Progenitor cell of endocrine pancreas (in vitro differentiated cells): ENCODE results near the gene NSMF. TPM values are rescaled to one million over a fixed set of nuclear protein-coding genes. Genes with fewer than 3 reads are reported as not detected.
A peak's percentile ranks its signal among the peaks of the same experiment; 100 is the strongest.

ENCODE experiments used
- DNase-seq: peaks from one replicate; pipeline ENCODE4 v3.0.0; 2021; ENCODE audit warnings: low spot score; ENCODE audit not compliant: unreplicated experiment
- H3K27ac Mint-ChIP-seq: 2 replicates; pipeline ENCODE4 v1.8.0; 2021; ENCODE audit warnings: mild to moderate bottlenecking, moderate library complexity, mixed read lengths
- H3K27me3 Mint-ChIP-seq: 2 replicates; pipeline ENCODE4 v1.8.0; 2021; ENCODE audit warnings: mixed read lengths
- H3K36me3 Mint-ChIP-seq: 2 replicates; pipeline ENCODE4 v1.8.0; 2022; ENCODE audit warnings: mixed read lengths; ENCODE audit not compliant: insufficient read depth
- H3K4me1 Mint-ChIP-seq: 2 replicates; pipeline ENCODE4 v1.8.0; 2021; ENCODE audit warnings: low read depth, mixed read lengths
- H3K4me3 Mint-ChIP-seq: 2 replicates; pipeline ENCODE4 v1.8.0; 2021; ENCODE audit warnings: low read depth, mild to moderate bottlenecking, moderate library complexity, mixed read lengths
- H3K9me3 Mint-ChIP-seq: 2 replicates; pipeline ENCODE4 v1.8.0; 2021; ENCODE audit warnings: low read depth, mixed read lengths
- total RNA-seq: library from RNA; stranded (reverse); gene quantifications from 2 replicates; pipeline ENCODE4 v1.2.1, GENCODE V29; 2021
- TF ChIP-seq, protein P1 (sequence below): fragments of 200-600 bp; sonication (generic); IDR thresholded peaks from one replicate; pipeline ENCODE4 v1.5.0; 2021; ENCODE audit warnings: antibody characterized with exemption, mild to moderate bottlenecking; ENCODE audit not compliant: unreplicated experiment

NSMF gene
- total RNA-seq, 1 donor from 2014 or later = 57.4 TPM

- no peaks in the 10 kb centered on the region for H3K36me3 Mint-ChIP-seq
- no peak for DNase-seq
- H3K4me1 Mint-ChIP-seq = no peaks in the 10 kb centered on the region
- H3K4me3 Mint-ChIP-seq = no peak overlapping the region
- TF ChIP-seq, protein P1, sequence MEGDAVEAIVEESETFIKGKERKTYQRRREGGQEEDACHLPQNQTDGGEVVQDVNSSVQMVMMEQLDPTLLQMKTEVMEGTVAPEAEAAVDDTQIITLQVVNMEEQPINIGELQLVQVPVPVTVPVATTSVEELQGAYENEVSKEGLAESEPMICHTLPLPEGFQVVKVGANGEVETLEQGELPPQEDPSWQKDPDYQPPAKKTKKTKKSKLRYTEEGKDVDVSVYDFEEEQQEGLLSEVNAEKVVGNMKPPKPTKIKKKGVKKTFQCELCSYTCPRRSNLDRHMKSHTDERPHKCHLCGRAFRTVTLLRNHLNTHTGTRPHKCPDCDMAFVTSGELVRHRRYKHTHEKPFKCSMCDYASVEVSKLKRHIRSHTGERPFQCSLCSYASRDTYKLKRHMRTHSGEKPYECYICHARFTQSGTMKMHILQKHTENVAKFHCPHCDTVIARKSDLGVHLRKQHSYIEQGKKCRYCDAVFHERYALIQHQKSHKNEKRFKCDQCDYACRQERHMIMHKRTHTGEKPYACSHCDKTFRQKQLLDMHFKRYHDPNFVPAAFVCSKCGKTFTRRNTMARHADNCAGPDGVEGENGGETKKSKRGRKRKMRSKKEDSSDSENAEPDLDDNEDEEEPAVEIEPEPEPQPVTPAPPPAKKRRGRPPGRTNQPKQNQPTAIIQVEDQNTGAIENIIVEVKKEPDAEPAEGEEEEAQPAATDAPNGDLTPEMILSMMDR = no peak
- H3K27ac Mint-ChIP-seq = peak overlapping the region; percentile 6
- no peaks in the 10 kb centered on the region for H3K9me3 Mint-ChIP-seq
- H3K27me3 Mint-ChIP-seq = peaks cover 20% of the 10 kb centered on the region
These were observed 6.7 kb upstream of the NSMF start for GRCh38 chr9:137465720-137466388.

DNA sequence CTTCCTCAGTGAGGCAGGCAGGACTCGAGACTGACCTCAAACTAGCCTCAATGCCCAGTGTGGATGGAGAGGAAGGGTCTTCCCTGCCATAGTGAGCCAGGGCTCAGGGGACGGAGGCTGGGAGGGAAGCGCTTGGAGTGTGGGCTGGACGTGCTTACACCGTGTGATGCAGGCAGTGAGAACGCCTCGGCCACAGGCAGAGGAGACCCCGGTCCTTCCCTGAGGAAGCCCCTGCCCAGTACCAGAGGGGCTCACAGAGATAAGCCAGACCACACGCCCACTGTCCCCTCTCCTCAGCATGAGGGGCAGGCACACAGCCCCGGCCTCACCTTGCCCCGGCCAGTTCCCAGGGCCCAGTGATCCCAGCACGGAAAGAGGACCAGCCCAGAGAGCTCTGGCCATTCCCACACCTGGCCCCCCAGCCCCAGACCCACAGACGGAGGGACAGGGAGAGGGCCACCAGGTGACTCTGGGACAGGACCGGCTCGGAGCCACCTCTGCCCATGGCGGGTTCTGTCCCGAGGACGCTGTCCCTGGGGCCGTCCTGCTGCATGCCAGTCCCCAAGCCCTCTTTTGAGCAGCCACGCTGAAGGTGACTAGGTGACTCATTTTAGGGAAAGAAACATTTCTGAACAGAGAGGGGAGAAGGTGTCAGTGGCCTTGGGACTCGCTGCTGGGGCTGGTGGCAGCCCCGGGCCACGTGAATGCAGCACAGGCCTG, 6.0 kb upstream of the NSMF start:
- no peaks in the 10 kb centered on the region for H3K9me3 Mint-ChIP-seq
- H3K27ac Mint-ChIP-seq = no peak overlapping the region
- no peaks in the 10 kb centered on the region for H3K36me3 Mint-ChIP-seq
- no peak for DNase-seq
- no peaks in the 10 kb centered on the region for H3K4me1 Mint-ChIP-seq
- TF ChIP-seq, protein P1 = no peak
- H3K27me3 Mint-ChIP-seq = peaks cover 17% of the 10 kb centered on the region
- no peak overlapping the region for H3K4me3 Mint-ChIP-seq

DNA sequence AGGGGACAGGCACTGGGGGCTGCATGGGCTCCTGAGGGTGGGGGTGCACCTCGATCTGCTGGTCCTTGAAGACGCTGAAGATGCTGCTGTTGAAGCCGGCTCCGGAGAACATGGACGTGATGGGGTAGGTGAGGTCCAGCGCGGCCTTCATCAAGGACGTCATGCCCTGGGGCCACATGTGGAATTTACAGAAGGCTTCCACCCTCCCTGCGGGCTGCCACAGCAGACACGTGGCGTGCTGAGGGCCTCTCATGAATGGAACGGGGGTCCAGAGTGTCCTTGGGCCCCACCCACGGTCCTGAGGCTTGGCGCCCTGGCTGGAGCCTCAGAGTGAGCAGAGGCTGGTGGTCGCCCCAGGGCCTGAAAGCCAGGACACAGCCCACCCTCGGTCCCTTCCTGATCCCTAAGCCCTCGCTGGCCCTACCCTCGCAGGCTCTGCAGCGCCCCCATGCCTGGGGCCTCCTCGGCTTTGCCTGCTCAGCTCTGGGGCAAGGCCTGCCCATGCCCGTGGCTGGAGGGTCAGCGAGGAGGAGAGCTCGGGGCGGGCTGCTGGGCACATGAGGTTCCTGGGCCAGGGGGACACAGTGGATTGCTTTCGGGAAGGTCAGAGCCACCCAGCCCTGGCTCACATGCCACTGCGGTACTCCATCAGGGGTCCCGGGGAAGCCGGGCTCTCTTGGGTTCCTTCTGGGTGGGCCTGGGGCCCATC, 5.3 kb upstream of the NSMF start:
- no peak overlapping the region for H3K4me3 Mint-ChIP-seq
- H3K4me1 Mint-ChIP-seq = no peaks in the 10 kb centered on the region
- H3K27me3 Mint-ChIP-seq = peaks cover 17% of the 10 kb centered on the region
- TF ChIP-seq, protein P1 = no peak
- H3K27ac Mint-ChIP-seq = no peak overlapping the region
- no peaks in the 10 kb centered on the region for H3K9me3 Mint-ChIP-seq
- H3K36me3 Mint-ChIP-seq = no peaks in the 10 kb centered on the region
- DNase-seq = no peak

DNA sequence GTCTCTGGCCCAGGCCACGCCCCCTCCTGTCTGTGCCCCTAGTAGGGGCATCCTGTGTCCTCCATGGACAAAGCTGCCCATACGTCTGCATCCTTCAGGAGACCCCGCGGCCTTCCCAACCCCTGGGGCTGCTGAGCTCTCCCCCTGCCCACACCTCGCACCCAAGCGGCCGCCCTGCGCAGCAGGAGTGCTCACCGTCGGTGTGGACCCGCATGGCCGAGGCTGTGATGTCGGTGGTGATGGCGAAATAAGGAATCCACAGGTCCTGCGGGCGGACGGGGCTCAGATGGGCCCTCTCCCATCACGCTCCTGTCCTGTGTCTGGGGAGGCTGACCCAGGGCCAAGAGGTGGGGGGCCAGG, 4.8 kb upstream of the NSMF start:
- no peaks in the 10 kb centered on the region for H3K4me1 Mint-ChIP-seq
- TF ChIP-seq, protein P1 = no peak
- no peak overlapping the region for H3K4me3 Mint-ChIP-seq
- H3K36me3 Mint-ChIP-seq = no peaks in the 10 kb centered on the region
- H3K27me3 Mint-ChIP-seq = peaks cover 13% of the 10 kb centered on the region
- no peak for DNase-seq
- no peaks in the 10 kb centered on the region for H3K9me3 Mint-ChIP-seq
- no peak overlapping the region for H3K27ac Mint-ChIP-seq
